Stimulated activated CD4-positive, alpha-beta T cell treated with anti-CD3 and anti-CD28 coated beads, Interleukin-2, amount 100 ng/mL, for 4 hours (primary cell): ENCODE data around the gene PPP2R2B.

Source experiments
- DNase-seq: peaks from one replicate; pipeline ENCODE4 v3.0.0-alpha.2; 2020; ENCODE audit warnings: low read depth

Gene PPP2R2B

GRCh38 chr5:146781157-146781556 is 97.4 kb downstream of the PPP2R2B start:
- DNase-seq: no peak

GRCh38 chr5:146779211-146779869 is 99.2 kb downstream of the PPP2R2B start:
- DNase-seq: no peak

GRCh38 chr5:146778795-146779194 is 99.8 kb downstream of the PPP2R2B start:
- DNase-seq: no peak

- DNase-seq: no peak
Measured at GRCh38 chr5:146778261-146778660, 100.3 kb downstream of the PPP2R2B start.

- no peak for DNase-seq
Measured at GRCh38 chr5:146772881-146773466, 105.6 kb downstream of the PPP2R2B start.

- DNase-seq: no peak
Measured at GRCh38 chr5:146770980-146771379, 107.6 kb downstream of the PPP2R2B start.

GRCh38 chr5:146770546-146770945 is 108.0 kb downstream of the PPP2R2B start:
- no peak for DNase-seq

- DNase-seq: no peak
Measured at GRCh38 chr5:146767534-146767933, 111.0 kb downstream of the PPP2R2B start.

GRCh38 chr5:146766013-146766412 is 112.5 kb downstream of the PPP2R2B start:
- no peak for DNase-seq

- no peak for DNase-seq
Measured at GRCh38 chr5:146765089-146765832, 113.3 kb downstream of the PPP2R2B start.

- DNase-seq: no peak
Measured at GRCh38 chr5:146762830-146763229, 115.7 kb downstream of the PPP2R2B start.

GRCh38 chr5:146761811-146762210 is 116.7 kb downstream of the PPP2R2B start:
- DNase-seq: no peak

GRCh38 chr5:146758938-146759337 is 119.6 kb downstream of the PPP2R2B start:
- DNase-seq: no peak

- no peak for DNase-seq
Measured at GRCh38 chr5:146758076-146758475, 120.5 kb downstream of the PPP2R2B start.

- no peak for DNase-seq
Measured at GRCh38 chr5:146756546-146756945, 122.0 kb downstream of the PPP2R2B start.

GRCh38 chr5:146755793-146756192 is 122.8 kb downstream of the PPP2R2B start:
- no peak for DNase-seq

GRCh38 chr5:146754621-146755020 is 123.9 kb downstream of the PPP2R2B start:
- DNase-seq: no peak

- DNase-seq: no peak
Measured at GRCh38 chr5:146753641-146754040, 124.9 kb downstream of the PPP2R2B start.

- peak; percentile 10 for DNase-seq
Measured at GRCh38 chr5:146751781-146752401, 126.7 kb downstream of the PPP2R2B start.

GRCh38 chr5:146751054-146751453 is 127.5 kb downstream of the PPP2R2B start:
- DNase-seq: no peak

- no peak for DNase-seq
Measured at GRCh38 chr5:146748533-146748932, 130.0 kb downstream of the PPP2R2B start.

- DNase-seq: no peak
Measured at GRCh38 chr5:146745931-146746577, 132.5 kb downstream of the PPP2R2B start.
